ENCODE measurements around the gene MAFG. TPM values are rescaled to one million over a fixed set of nuclear protein-coding genes. Genes with fewer than 3 reads are reported as not detected.
"Not testable (repeated sequence)": the region's sequence is repeated elsewhere in the genome, so short reads cannot be mapped to it uniquely, and the experiment has no call there.

MAFG gene
- total RNA-seq, 2 experiments from 2014 or later, result 23.4 to 24.1 TPM

DNA sequence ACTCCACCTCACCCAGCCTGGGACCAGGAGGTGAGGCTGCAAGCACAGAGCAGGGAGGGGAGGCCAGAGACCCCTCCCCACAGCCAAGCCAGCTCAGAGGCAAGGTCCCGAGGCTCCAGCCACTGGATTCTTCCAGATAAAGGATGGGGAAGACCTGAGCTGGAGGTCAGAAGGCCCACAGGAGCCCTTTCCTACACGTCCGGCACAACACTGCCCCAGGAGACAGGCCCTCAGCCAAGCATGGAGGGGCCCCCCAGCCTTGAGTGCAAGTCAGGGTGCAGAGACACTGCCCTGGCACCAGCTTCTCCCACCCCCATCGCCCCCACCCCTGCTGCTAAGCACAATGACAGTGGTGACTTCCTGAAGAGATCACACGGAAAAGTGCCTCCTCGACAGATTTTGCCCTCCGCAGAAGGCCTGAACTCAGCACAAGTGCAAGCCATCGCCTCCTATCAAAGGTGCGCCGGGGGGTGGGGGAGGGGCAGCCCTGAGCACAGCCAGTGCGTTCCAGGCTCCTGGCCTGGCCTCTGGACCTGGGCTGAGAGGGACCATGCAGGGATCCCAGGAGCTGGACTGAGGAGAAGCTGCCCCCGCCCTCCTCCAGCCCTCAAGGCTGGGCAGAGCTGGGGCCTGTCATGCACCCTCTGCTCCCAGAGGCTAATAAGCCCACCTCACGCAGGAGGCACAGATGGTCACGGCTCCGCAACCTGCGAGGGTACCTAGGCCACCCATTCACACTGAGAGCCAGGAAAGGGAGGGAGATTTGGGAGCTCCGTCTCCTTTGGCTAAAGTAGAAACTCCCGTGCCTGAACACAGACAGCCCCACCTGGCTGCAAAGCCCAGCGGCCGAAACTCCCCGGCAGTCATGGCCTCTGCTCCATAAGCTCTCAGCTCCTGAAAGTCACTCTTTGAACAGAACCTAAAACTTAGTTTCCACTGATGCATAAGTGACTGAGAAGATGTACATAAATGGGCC is 2.7 kb downstream of the MAFG start:
- POLR2A ChIA-PET, result interaction anchor here (2.1 kb wide), 1 partner anchor 8 kb away, joined by 7 read pairs; the partner anchor contains the start of gene SIRT7
- peaks cover 8% of the 10 kb centered on the region for H3K27me3 Mint-ChIP-seq

GRCh38 chr17:81923302-81924260 is 4.0 kb downstream of the MAFG start:
- H3K27me3 Mint-ChIP-seq, result peaks cover under 1% of the 10 kb centered on the region
- no peaks in the 10 kb centered on the region for H3K9me3 Mint-ChIP-seq
- H3K4me1 Mint-ChIP-seq (ENCODE audit: low read depth), result peaks cover 19% of the 10 kb centered on the region
- no peak for DNase-seq
- CTCF ChIA-PET, result interaction anchor here (0.6 kb wide), 1 partner anchor 185 kb away, joined by 3 read pairs; no protein-coding TSS in a partner anchor
- intact Hi-C loops (cut with micrococcal nuclease), result no loop called here
- peaks cover 8% of the 10 kb centered on the region for H3K36me3 Mint-ChIP-seq
- H3K27ac Mint-ChIP-seq, result no peak overlapping the region
- POLR2A ChIA-PET, result no interaction called here
- H3K4me3 Mint-ChIP-seq, result no peak overlapping the region

More for the DNA sequence above, 2.7 kb downstream of the MAFG start:
- peaks cover 8% of the 10 kb centered on the region for H3K36me3 Mint-ChIP-seq
- H3K27ac Mint-ChIP-seq, result peak overlapping the region; percentile 62
- CTCF ChIA-PET, result interaction anchor here (0.5 to 1.1 kb wide), 2 partner anchors 18 to 97 kb away, joined by 3 to 5 read pairs; no protein-coding TSS in a partner anchor
- intact Hi-C loops (cut with micrococcal nuclease), result loop anchor here (5.0 kb wide), 1 partner anchor 53 kb away; the partner anchor contains the start of gene ARHGDIA
- H3K4me1 Mint-ChIP-seq (ENCODE audit: low read depth), result peaks cover 15% of the 10 kb centered on the region
- peak; percentile 55 for DNase-seq
- H3K4me3 Mint-ChIP-seq, result peak overlapping the region; percentile 83
- H3K9me3 Mint-ChIP-seq, result no peaks in the 10 kb centered on the region

- POLR2A ChIA-PET, result no interaction called here
- intact Hi-C loops (cut with micrococcal nuclease), result no loop called here
- H3K4me3 Mint-ChIP-seq, result no peak overlapping the region
Observed at GRCh38 chr17:81922566-81923301, 4.8 kb downstream of the MAFG start.

GRCh38 chr17:81921996-81922565 is 5.5 kb downstream of the MAFG start:
- Mint-ChIP-seq H3K27me3 (no peaks in the 10 kb centered on the region), H3K4me3 (no peak overlapping the region), H3K36me3 (peaks cover 9% of the 10 kb centered on the region), H3K9me3 (no peaks in the 10 kb centered on the region), H3K4me1 (ENCODE audit: low read depth) (peaks cover 27% of the 10 kb centered on the region), H3K27ac (no peak overlapping the region)
- POLR2A ChIA-PET, result no interaction called here
- no peak for DNase-seq
- intact Hi-C loops (cut with micrococcal nuclease), result no loop called here
- CTCF ChIA-PET, result interaction anchor here (0.6 kb wide), 1 partner anchor 73 kb away, joined by 3 read pairs; no protein-coding TSS in a partner anchor

More at GRCh38 chr17:81922566-81923301, 4.8 kb downstream of the MAFG start:
- no peak overlapping the region for H3K27ac Mint-ChIP-seq
- no peaks in the 10 kb centered on the region for H3K27me3 Mint-ChIP-seq
- peaks cover 8% of the 10 kb centered on the region for H3K36me3 Mint-ChIP-seq
- H3K4me1 Mint-ChIP-seq (ENCODE audit: low read depth), result peaks cover 24% of the 10 kb centered on the region
- CTCF ChIA-PET, result interaction anchor here (0.6 kb wide), 1 partner anchor 186 kb away, joined by 3 read pairs; no protein-coding TSS in a partner anchor
- no peak for DNase-seq
- no peaks in the 10 kb centered on the region for H3K9me3 Mint-ChIP-seq

GRCh38 chr17:81921537-81921862 is 6.0 kb downstream of the MAFG start:
- POLR2A ChIA-PET, result no interaction called here
- intact Hi-C loops (cut with micrococcal nuclease), result no loop called here

DNA sequence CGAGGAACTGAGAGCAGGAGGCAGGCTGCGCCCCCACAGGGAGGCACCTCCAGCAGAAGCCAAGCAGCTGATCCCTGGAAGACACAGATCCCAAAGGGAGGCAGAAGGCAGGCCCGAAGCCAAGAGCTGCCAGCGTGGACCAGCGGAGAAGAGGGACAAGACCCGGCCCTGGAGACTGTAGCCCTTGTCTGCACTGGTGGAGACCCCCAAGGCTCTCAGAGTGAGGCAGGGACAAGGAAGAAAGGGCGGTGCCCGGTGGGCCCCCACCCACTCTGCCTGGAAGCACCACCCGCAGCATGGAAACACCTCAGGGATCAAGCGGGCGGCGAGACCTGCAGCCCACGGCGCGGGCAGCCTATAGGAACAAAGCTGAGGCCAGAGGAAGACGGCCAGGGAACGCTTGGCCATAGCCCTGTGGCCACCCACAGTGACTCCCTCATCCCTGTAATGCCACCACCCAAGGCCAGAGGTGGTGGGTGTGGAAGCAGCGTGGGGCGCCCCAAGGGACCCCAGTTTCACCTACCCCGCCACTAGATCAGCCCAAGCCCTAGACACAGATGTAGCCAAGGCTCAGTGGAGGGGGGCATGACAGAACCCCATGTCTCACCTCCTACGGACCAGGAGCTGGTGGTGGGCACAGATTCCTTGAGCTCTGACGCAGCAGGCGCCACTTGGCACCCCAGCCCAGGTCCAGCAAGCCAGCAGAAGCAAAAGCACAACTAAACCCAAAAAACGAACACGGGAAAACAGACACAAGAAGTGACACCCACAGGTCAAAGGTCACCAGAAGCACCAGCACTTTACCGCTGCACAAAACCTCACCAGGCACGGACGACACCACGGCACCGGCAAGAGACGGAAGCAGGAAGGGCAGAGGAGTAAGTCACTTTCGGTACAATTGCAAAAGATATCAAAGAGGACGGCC is 6.7 kb downstream of the MAFG start:
- Mint-ChIP-seq H3K27me3 (no peaks in the 10 kb centered on the region), H3K36me3 (peaks cover 16% of the 10 kb centered on the region), H3K9me3 (no peaks in the 10 kb centered on the region), H3K4me1 (ENCODE audit: low read depth) (peaks cover 27% of the 10 kb centered on the region), H3K27ac (no peak overlapping the region), H3K4me3 (no peak overlapping the region)
- ChIA-PET CTCF (interaction anchor here (0.6 kb wide), 1 partner anchor 246 kb away, joined by 3 read pairs; no protein-coding TSS in a partner anchor), POLR2A (no interaction called here)
- no peak for DNase-seq
- intact Hi-C loops (cut with micrococcal nuclease), result no loop called here

More at GRCh38 chr17:81921537-81921862, 6.0 kb downstream of the MAFG start:
- Mint-ChIP-seq H3K36me3 (peaks cover 13% of the 10 kb centered on the region), H3K4me3 (no peak overlapping the region), H3K27me3 (no peaks in the 10 kb centered on the region), H3K4me1 (ENCODE audit: low read depth) (peaks cover 30% of the 10 kb centered on the region), H3K27ac (no peak overlapping the region), H3K9me3 (no peaks in the 10 kb centered on the region)
- CTCF ChIA-PET, result interaction anchor here (0.6 kb wide), 2 partner anchors 73 to 247 kb away, joined by 3 read pairs; no protein-coding TSS in a partner anchor
- DNase-seq, result no peak

DNA sequence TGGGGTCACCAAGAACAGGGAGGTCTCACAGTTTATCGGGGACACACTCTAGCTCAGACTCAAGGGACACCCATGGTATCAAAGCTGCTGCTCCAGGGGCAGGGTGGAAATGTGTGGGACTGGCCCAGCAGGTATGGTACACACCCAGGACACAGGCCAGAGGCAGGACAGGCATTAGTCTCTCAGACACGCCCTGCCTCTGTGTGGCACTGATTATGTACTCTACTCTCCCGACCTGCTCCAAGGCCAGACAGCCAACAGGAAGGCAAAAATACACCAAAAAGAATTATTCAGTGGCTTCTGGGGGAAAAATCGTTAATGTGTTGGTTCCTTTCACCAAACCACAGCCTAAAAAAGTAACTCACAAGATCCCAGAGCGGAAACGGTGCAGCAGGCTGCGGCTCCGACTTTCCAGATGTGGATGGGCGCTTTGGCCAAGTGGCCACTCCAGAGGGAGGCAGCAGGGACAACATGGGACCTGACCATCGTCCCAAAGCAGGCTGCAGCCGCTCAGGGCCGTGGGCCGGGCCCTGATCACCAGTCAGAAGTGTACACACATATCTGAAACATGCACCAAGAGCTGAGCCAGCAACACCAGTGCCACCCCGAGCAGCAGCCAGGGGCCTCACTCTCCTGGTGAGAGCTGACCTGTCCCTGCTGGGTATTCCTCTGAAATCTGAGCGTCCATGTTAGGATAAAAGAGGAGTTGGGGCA is 8.5 kb downstream of the MAFG start:
- Mint-ChIP-seq H3K9me3 (no peaks in the 10 kb centered on the region), H3K4me1 (ENCODE audit: low read depth) (peaks cover 24% of the 10 kb centered on the region), H3K27ac (no peak overlapping the region), H3K4me3 (no peak overlapping the region), H3K27me3 (no peaks in the 10 kb centered on the region), H3K36me3 (peaks cover 24% of the 10 kb centered on the region)
- CTCF ChIA-PET, result interaction anchor here (0.5 kb wide), 1 partner anchor 40 kb away, joined by 3 read pairs; no protein-coding TSS in a partner anchor
- POLR2A ChIA-PET, result no interaction called here
- no peak for DNase-seq
- intact Hi-C loops (cut with micrococcal nuclease), result loop anchor here (1.0 kb wide), 1 partner anchor 58 kb away; the partner anchor contains the start of gene ASPSCR1

DNA sequence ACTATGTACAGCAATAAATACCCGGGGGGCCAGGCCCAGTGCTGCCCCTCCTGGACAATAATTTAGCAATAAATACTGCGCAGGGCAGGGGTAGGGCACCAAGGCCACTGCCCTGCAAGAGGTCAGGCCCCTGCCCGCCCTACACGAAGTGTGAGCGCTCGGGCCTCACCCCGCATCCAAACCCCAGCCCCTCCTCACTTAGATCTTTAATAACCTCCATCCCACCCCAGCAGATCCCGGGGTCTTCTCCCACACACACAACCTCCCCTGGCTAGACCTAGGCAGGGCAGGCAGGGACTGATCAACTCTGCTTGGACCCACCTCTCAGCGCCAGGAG is 9.2 kb downstream of the MAFG start:
- H3K27ac Mint-ChIP-seq, result peak overlapping the region; percentile 75
- POLR2A ChIA-PET; H3K9me3 Mint-ChIP-seq; H3K27me3 Mint-ChIP-seq; CTCF ChIA-PET; intact Hi-C loops (cut with micrococcal nuclease); DNase-seq: not testable (repeated sequence)
- H3K4me1 Mint-ChIP-seq (ENCODE audit: low read depth), result peaks cover 24% of the 10 kb centered on the region
- H3K36me3 Mint-ChIP-seq, result peaks cover 25% of the 10 kb centered on the region
- H3K4me3 Mint-ChIP-seq, result peak overlapping the region; percentile 85

GRCh38 chr17:81917565-81918332 is 9.8 kb downstream of the MAFG start, which contains the start of gene SIRT7:
SIRT7 (minus strand) TSS chr17:81918176; CDS start chr17:81918131, 45 bp downstream.
- ChIA-PET CTCF (interaction anchor here (0.6 to 1.9 kb wide), 5 partner anchors 8 to 103 kb away, joined by 3 to 8 read pairs (median 7); partner anchors contain the start of gene MAFG), POLR2A (interaction anchor here (0.9 to 1.5 kb wide), 5 partner anchors 8 to 113 kb away, joined by 3 to 7 read pairs (median 3); no protein-coding TSS in a partner anchor)
- intact Hi-C loops (cut with micrococcal nuclease), result no loop called here
- Mint-ChIP-seq H3K27ac (peak within 1 kb of the TSS; percentile 75), H3K4me1 (ENCODE audit: low read depth) (peaks cover 24% of the 10 kb centered on the region), H3K4me3 (peak within 1 kb of the TSS; percentile 85), H3K27me3 (no peaks in the 10 kb centered on the region), H3K36me3 (peaks cover 31% of the 10 kb centered on the region), H3K9me3 (no peaks in the 10 kb centered on the region)
- DNase-seq, result peak; percentile 90
